Measurements from ENCODE around the gene PTGDS.

Gene PTGDS

GRCh38 chr9:136937186-136938001, 39.9 kb upstream of the PTGDS start:
- no peak for TF ChIP-seq CTCF (conservative IDR thresholded peaks at IDR 0.05; ENCODE audit: low read depth, low read length)
- H3K4me3 ChIP-seq (ENCODE audit: low read depth, low read length): no peak overlapping the region
- no peak for DNase-seq (ENCODE audit: low read depth)

GRCh38 chr9:136939431-136939995, 37.8 kb upstream of the PTGDS start:
- TF ChIP-seq CTCF (conservative IDR thresholded peaks at IDR 0.05; ENCODE audit: low read depth, low read length): no peak
- no peak for DNase-seq (ENCODE audit: low read depth)
- H3K4me3 ChIP-seq (ENCODE audit: low read depth, low read length): no peak overlapping the region

GRCh38 chr9:136939996-136940525, 37.2 kb upstream of the PTGDS start:
- TF ChIP-seq CTCF (conservative IDR thresholded peaks at IDR 0.05; ENCODE audit: low read depth, low read length): no peak
- no peak for DNase-seq (ENCODE audit: low read depth)
- no peak overlapping the region for H3K4me3 ChIP-seq (ENCODE audit: low read depth, low read length)

- DNase-seq (ENCODE audit: low read depth): no peak
- H3K4me3 ChIP-seq (ENCODE audit: low read depth, low read length): no peak overlapping the region
- no peak for TF ChIP-seq CTCF (conservative IDR thresholded peaks at IDR 0.05; ENCODE audit: low read depth, low read length)
These were observed 36.6 kb upstream of the PTGDS start for GRCh38 chr9:136940526-136941230.

- no peak for TF ChIP-seq CTCF (conservative IDR thresholded peaks at IDR 0.05; ENCODE audit: low read depth, low read length)
- H3K4me3 ChIP-seq (ENCODE audit: low read depth, low read length): no peak overlapping the region
- no peak for DNase-seq (ENCODE audit: low read depth)
These were observed 35.8 kb upstream of the PTGDS start for GRCh38 chr9:136941231-136942111.

GRCh38 chr9:136942112-136942880, 35.0 kb upstream of the PTGDS start:
- TF ChIP-seq CTCF (conservative IDR thresholded peaks at IDR 0.05; ENCODE audit: low read depth, low read length): no peak
- DNase-seq (ENCODE audit: low read depth): no peak
- H3K4me3 ChIP-seq (ENCODE audit: low read depth, low read length): peak overlapping the region; percentile 86

All from choroid plexus epithelial cell (primary cell).